Epithelial cell of proximal tubule (primary cell): Measurements from ENCODE around the gene NIPAL1. TPM values are rescaled to one million over a fixed set of nuclear protein-coding genes. Genes with fewer than 3 reads are reported as not detected.

Experiments
- DNase-seq: peaks from one replicate; pipeline ENCODE4 v3.0.0-alpha.2; 2011; ENCODE audit warnings: low read depth
- H3K4me3 ChIP-seq: 2 replicates; pipeline ENCODE4 v1.5.1; 2011; ENCODE audit warnings: low read depth, mild to moderate bottlenecking, low read length
- total RNA-seq: library from RNA; depleted of rRNA; stranded (reverse); fragments of >200 nt; gene quantifications from 2 replicates; pipeline ENCODE4 v1.2.3, GENCODE V29; 2015
- TF ChIP-seq, protein P1 (sequence below): conservative IDR thresholded peaks from 2 replicates; pipeline ENCODE4 v1.5.1; 2012; ENCODE audit warnings: low read depth, mild to moderate bottlenecking, low read length

NIPAL1 gene
- total RNA-seq, 1 donor from 2014 or later: 3.9 TPM

DNA sequence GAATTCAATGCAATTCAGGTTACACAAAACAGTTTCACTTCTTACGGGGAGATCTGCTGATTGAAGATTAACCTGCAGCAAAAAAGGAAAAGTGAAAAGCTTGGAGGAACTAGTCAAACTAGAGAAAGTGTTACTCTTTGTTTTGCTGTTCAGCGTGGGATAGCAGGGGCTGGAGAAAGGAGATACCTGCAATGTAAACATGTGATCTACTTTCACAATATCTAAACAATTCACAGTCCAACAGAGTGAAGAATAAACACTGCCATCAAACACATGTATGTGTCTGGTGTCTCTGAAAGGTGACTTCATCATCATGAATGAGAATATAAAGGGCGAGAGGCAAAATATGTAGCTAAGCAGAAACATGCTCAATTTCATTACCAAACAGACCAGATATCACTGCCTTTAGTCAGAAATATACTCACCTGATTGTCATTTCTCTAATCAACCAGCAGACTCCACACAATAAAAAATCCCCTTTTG, 26.4 kb downstream of the NIPAL1 start:
- no peak for DNase-seq
- H3K4me3 ChIP-seq: peak overlapping the region; percentile 10
- TF ChIP-seq, protein P1, sequence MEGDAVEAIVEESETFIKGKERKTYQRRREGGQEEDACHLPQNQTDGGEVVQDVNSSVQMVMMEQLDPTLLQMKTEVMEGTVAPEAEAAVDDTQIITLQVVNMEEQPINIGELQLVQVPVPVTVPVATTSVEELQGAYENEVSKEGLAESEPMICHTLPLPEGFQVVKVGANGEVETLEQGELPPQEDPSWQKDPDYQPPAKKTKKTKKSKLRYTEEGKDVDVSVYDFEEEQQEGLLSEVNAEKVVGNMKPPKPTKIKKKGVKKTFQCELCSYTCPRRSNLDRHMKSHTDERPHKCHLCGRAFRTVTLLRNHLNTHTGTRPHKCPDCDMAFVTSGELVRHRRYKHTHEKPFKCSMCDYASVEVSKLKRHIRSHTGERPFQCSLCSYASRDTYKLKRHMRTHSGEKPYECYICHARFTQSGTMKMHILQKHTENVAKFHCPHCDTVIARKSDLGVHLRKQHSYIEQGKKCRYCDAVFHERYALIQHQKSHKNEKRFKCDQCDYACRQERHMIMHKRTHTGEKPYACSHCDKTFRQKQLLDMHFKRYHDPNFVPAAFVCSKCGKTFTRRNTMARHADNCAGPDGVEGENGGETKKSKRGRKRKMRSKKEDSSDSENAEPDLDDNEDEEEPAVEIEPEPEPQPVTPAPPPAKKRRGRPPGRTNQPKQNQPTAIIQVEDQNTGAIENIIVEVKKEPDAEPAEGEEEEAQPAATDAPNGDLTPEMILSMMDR: no peak

- TF ChIP-seq, protein P1: no peak
- no peak overlapping the region for H3K4me3 ChIP-seq
- DNase-seq: no peak
These were observed 26.9 kb downstream of the NIPAL1 start for GRCh38 chr4:48043504-48043903.

- no peak overlapping the region for H3K4me3 ChIP-seq
- TF ChIP-seq, protein P1: no peak
- no peak for DNase-seq
These were observed 27.7 kb downstream of the NIPAL1 start for GRCh38 chr4:48044298-48044697.

- no peak overlapping the region for H3K4me3 ChIP-seq
- no peak for DNase-seq
- TF ChIP-seq, protein P1: no peak
These were observed 29.5 kb downstream of the NIPAL1 start for GRCh38 chr4:48046059-48046458.

- TF ChIP-seq, protein P1: no peak
- no peak overlapping the region for H3K4me3 ChIP-seq
- no peak for DNase-seq
These were observed 30.9 kb downstream of the NIPAL1 start for GRCh38 chr4:48047421-48047844.

DNA sequence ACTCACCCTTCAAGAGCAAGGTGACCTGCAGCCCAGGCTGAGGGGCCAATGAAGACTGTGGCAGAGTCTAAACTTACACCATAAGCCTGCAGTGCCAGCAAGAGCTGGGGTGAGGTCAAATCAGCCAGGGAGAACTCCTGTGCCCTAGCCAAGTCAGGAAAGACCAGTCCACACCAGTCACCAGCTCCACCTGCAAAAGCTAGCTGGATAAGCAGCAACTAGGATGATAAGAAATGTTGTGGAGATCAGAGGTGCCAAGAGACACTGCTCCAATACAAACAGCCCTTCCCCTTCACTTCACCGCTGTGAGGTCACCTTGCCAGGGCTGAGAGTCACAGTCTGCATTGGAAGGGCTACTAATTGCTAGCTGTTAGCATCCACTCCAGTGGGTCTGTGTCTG, 31.3 kb downstream of the NIPAL1 start:
- TF ChIP-seq, protein P1: no peak
- H3K4me3 ChIP-seq: no peak overlapping the region
- DNase-seq: no peak

- no peak for DNase-seq
- TF ChIP-seq, protein P1: no peak
- H3K4me3 ChIP-seq: no peak overlapping the region
These were observed 32.9 kb downstream of the NIPAL1 start for GRCh38 chr4:48049483-48049882.
